Breast epithelium (tissue), 3 donors: ENCODE data around the gene MYO9B.

Source experiments
- POLR2A ChIP-seq: fragments of 450-650 bp; IDR thresholded peaks from one replicate; pipeline ENCODE4 v1.6.1; 2016; ENCODE audit warnings: antibody characterized with exemption, mild to moderate bottlenecking, moderate library complexity
- TF ChIP-seq, protein P1 (sequence below), 3 donors: fragments of 450-650 bp; IDR thresholded peaks; one replicate each; pipeline ENCODE4 v1.5.1; 2016 to 2017; ENCODE audit warnings: antibody characterized with exemption in 3 of 3, mild to moderate bottlenecking in 3 of 3, moderate library complexity in 3 of 3

DNA sequence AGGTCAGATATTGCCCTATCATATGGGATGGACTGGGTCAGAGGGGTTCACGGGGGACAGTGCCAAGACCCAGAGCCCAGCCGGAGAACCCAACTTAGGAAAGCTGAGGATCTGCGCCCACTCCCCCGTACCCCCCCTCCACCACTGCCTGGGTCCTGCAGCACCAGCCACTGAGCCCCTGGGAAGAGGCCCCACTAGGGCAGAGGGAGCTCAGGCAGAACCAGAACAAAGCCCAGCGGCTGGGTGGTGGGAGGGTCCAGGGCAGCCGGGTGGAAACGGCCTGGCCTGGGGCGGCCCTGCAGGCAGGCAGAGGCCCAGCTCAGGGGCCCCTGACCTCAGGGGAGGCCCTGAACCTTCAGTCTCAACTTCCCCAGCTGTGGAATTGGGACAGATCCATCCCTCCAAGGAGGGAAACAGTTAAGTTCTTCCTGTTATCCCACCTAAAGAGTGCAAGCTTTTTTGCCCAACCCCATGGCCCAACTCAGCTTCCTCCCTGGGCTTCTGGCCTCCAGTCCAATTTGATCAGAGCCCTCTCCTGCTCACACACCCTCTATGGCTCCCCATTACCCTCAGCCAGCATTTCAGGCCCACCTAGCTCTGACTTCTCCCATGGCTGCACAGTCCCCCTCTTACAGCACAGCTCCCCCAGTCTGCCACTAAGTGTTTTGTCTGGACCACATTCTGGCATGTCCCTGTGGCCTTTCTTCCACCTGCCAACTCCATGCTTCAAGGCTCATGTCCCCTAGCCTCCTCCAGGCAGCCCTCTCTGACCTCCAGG lies 167.0 kb downstream of the MYO9B start:
- TF ChIP-seq, protein P1, sequence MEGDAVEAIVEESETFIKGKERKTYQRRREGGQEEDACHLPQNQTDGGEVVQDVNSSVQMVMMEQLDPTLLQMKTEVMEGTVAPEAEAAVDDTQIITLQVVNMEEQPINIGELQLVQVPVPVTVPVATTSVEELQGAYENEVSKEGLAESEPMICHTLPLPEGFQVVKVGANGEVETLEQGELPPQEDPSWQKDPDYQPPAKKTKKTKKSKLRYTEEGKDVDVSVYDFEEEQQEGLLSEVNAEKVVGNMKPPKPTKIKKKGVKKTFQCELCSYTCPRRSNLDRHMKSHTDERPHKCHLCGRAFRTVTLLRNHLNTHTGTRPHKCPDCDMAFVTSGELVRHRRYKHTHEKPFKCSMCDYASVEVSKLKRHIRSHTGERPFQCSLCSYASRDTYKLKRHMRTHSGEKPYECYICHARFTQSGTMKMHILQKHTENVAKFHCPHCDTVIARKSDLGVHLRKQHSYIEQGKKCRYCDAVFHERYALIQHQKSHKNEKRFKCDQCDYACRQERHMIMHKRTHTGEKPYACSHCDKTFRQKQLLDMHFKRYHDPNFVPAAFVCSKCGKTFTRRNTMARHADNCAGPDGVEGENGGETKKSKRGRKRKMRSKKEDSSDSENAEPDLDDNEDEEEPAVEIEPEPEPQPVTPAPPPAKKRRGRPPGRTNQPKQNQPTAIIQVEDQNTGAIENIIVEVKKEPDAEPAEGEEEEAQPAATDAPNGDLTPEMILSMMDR (IDR thresholded peaks at IDR 0.05): no peak
- no peak for TF ChIP-seq POLR2A
